Tibial artery (tissue), 4 donors: ENCODE data around the gene KRTAP5-4.

Experiments
- DNase-seq, 2 donors: peaks; one replicate each; pipeline ENCODE4 v3.0.0-alpha.2; 2019
- H3K27ac ChIP-seq, 2 donors: fragments of 200-600 bp; sonication (generic) in 1 of 2; 1 replicate in 1 of 2; 2 replicates in 1 of 2; pipeline ENCODE4 v1.5.1; 2018 to 2019; ENCODE audit warnings: mild to moderate bottlenecking in 1 of 2
- H3K27me3 ChIP-seq, 2 donors: fragments of 200-600 bp; sonication (generic) in 1 of 2; one replicate each; pipeline versions ENCODE4 v1.5.1 to v1.6.0; 2016 to 2019
- H3K36me3 ChIP-seq, 3 donors: fragments of 200-600 bp; sonication (generic) in 2 of 3; one replicate each; pipeline ENCODE4 v1.5.1; 2016 to 2019; ENCODE audit warnings: mild to moderate bottlenecking in 2 of 3
- H3K4me1 ChIP-seq, 4 donors: fragments of 200-600 bp; sonication (generic) in 2 of 4; 1 replicate in 3 of 4; 2 replicates in 1 of 4; pipeline ENCODE4 v1.5.1; 2016 to 2019
- H3K4me3 ChIP-seq, 2 donors: fragments of 200-600 bp; sonication (generic) in 1 of 2; 1 replicate in 1 of 2; 2 replicates in 1 of 2; pipeline ENCODE4 v1.5.1; 2018 to 2019; ENCODE audit warnings: mild to moderate bottlenecking in 2 of 2
- H3K9me3 ChIP-seq, 3 donors: fragments of 200-600 bp; sonication (generic) in 1 of 3; one replicate each; pipeline ENCODE4 v1.5.1; 2016 to 2019
- CTCF ChIP-seq, 2 experiments: fragments of 200-600 bp in 1 of 2; fragments of 450-650 bp in 1 of 2; IDR thresholded peaks; one replicate each; pipeline ENCODE4 v1.5.1; 2017 to 2019; ENCODE audit warnings: antibody characterized with exemption in 2 of 2, mild to moderate bottlenecking in 1 of 2, moderate library complexity in 1 of 2
- intact Hi-C: fragments of 100-400 bp; cut with DNase I; formaldehyde crosslinking; loops from one replicate; pipeline ENCODE4 v1.15.0; 2023; ENCODE audit warnings: low total_unique reads

KRTAP5-4 gene

DNA sequence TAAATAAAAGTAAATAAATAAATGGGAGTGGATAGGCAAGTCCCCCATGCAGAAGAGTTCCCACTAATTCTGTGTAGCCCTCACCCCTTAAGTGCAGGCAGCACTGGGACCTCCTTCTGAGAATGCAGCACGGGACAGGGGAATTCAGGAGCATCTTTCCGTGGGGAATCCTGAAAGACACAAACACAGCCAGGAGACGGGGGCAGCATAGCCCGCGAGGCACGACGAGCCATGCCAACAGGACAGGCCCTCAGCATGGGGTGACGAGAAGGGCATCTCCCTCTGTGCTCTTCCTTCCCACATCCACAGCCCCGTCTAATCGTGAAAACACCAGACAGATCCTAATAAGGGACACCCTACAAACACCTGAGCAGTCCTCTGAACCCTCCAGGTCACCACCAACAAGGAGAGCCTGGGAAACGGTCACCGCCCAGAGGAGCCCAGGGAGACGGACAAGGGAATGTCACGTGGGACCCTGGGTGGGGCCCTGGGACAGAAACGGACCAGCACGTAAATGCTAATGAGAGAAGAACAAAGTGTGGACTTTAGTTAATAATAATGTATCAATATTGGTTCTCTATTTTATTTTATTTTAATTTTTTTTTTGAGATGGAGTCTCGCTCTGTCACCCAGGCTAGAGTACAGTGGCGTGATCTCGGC is 14.5 kb upstream of the KRTAP5-4 start:
- intact Hi-C loops: no loop called here

GRCh38 chr11:1633864-1634263 is 11.9 kb upstream of the KRTAP5-4 start:
- H3K27ac ChIP-seq: no peak overlapping the region
- peaks cover 0 to 62% of the 10 kb centered on the region in 2 donors for H3K27me3 ChIP-seq
- intact Hi-C loops: no loop called here
- no peaks in the 10 kb centered on the region for H3K4me1 ChIP-seq
- no peak for TF ChIP-seq CTCF (IDR thresholded peaks at IDR 0.05)
- H3K36me3 ChIP-seq: no peaks in the 10 kb centered on the region
- no peak for DNase-seq
- no peaks in the 10 kb centered on the region for H3K9me3 ChIP-seq
- no peak overlapping the region for H3K4me3 ChIP-seq

More for the DNA sequence above, 14.5 kb upstream of the KRTAP5-4 start:
- TF ChIP-seq CTCF (IDR thresholded peaks at IDR 0.05): no peak
- H3K4me3 ChIP-seq: no peak overlapping the region
- no peaks in the 10 kb centered on the region for H3K4me1 ChIP-seq
- DNase-seq: no peak
- H3K9me3 ChIP-seq: no peaks in the 10 kb centered on the region
- no peak overlapping the region for H3K27ac ChIP-seq
- peaks cover 0 to 67% of the 10 kb centered on the region in 2 donors for H3K27me3 ChIP-seq
- H3K36me3 ChIP-seq: no peaks in the 10 kb centered on the region

- TF ChIP-seq CTCF (IDR thresholded peaks at IDR 0.05): no peak
- DNase-seq: no peak
- intact Hi-C loops: no loop called here
- H3K27ac ChIP-seq: no peak overlapping the region
- H3K4me3 ChIP-seq: no peak overlapping the region
- no peaks in the 10 kb centered on the region for H3K36me3 ChIP-seq
- H3K4me1 ChIP-seq: no peaks in the 10 kb centered on the region
- H3K27me3 ChIP-seq: peaks cover 0 to 70% of the 10 kb centered on the region in 2 donors
- H3K9me3 ChIP-seq: no peaks in the 10 kb centered on the region
Measured at GRCh38 chr11:1632053-1632714, 10.2 kb upstream of the KRTAP5-4 start.

- no peak for DNase-seq
- Histone ChIP-seq H3K27ac (no peak overlapping the region), H3K9me3 (no peaks in the 10 kb centered on the region), H3K27me3 (peaks cover 0 to 70% of the 10 kb centered on the region in 2 donors), H3K36me3 (no peaks in the 10 kb centered on the region), H3K4me3 (no peak overlapping the region), H3K4me1 (no peaks in the 10 kb centered on the region)
- no peak for TF ChIP-seq CTCF (IDR thresholded peaks at IDR 0.05)
- intact Hi-C loops: no loop called here
Measured at GRCh38 chr11:1631066-1631568, 9.2 kb upstream of the KRTAP5-4 start.

DNA sequence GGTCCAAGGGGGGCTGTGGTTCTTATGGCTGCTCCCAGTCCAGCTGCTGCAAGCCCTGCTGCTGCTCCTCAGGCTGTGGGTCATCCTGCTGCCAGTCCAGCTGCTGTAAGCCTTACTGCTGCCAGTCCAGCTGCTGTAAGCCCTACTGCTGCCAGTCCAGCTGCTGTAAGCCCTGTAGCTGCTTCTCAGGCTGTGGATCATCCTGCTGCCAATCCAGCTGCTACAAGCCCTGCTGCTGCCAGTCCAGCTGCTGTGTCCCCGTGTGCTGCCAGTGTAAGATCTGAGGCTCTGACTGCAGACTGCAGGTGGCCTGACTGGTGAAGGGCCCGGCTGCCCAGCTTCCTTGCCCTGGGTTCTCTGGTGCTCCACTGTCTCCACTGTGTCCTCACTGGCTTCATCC is 8.3 kb upstream of the KRTAP5-4 start:
- no peak for DNase-seq
- Histone ChIP-seq H3K27me3 (peaks cover 0 to 68% of the 10 kb centered on the region in 2 donors), H3K36me3 (no peaks in the 10 kb centered on the region), H3K4me3 (no peak overlapping the region), H3K9me3 (no peaks in the 10 kb centered on the region), H3K27ac (no peak overlapping the region), H3K4me1 (no peaks in the 10 kb centered on the region)
- intact Hi-C loops: no loop called here
- no peak for TF ChIP-seq CTCF (IDR thresholded peaks at IDR 0.05)
